A673 (cell line): Measurements from ENCODE around the gene FRMPD1.

Source experiments
- CTCF ChIP-seq: fragments of 300-800, 200-600 bp; sonication (generic); conservative IDR thresholded peaks from 2 replicates; pipeline ENCODE4 v1.5.1; 2017; ENCODE audit warnings: low read depth, mild to moderate bottlenecking, antibody characterized with exemption, low read length, moderate library complexity, mixed read lengths
- EZH2 ChIP-seq: fragments of 200-600 bp; sonication (generic); IDR thresholded peaks from 2 replicates; pipeline ENCODE4 v1.6.1; 2017; ENCODE audit warnings: borderline replicate concordance, low read depth, mild to moderate bottlenecking, mixed read lengths, antibody characterized with exemption, low read length; ENCODE audit not compliant: poor library complexity, severe bottlenecking

GRCh38 chr9:37650873-37651768 is at the start of gene FRMPD1:
- no peak for TF ChIP-seq CTCF
- TF ChIP-seq EZH2 = peak; percentile 61
